ENCODE data around the gene NUCB2. TPM values are rescaled to one million over a fixed set of nuclear protein-coding genes. Genes with fewer than 3 reads are reported as not detected.

NUCB2 gene
- total RNA-seq = 111 TPM

GRCh38 chr11:17276236-17277023 lies at the start of gene NUCB2:
NUCB2 (plus strand) TSS chr11:17276739; CDS start chr11:17295324, 18,585 bp downstream.

DNA sequence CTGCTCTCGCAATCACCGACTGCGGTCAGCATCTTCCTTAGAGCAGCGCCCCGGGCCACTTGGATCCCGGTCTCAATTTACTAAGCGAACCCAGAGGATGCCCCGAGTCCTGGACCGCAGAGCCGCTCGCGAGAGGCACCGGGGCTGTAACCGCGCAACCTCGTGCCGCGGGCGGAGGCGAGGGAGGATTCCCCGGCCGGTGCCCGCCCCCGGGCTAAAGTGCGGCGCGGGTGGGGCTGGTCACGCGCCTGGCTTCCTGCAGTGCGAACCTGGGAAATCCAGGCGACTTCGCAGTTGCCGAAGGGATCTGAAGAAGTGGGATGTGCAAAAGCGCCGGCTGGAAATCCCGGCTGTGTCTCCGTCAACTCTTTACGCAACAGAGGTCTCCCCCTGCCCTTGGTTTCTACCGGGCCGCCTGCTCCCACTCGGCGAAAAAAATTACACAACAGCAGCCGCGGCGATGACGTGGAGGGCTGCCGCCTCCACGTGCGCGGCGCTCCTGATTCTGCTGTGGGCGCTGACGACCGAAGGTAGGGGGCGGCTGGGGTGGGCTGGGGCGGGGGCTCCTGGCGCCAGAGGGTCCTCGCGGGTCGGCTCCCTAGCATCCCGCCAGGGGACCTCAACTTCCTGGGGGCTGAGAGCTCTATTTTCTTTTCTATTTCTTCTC lies 75.1 kb downstream of the NUCB2 start, which contains the start of gene NCR3LG1:
TSS of gene NCR3LG1 (plus strand) at position 291 of the 667 bp plus-strand sequence. CDS start at position 461, 170 bp downstream.

Other genes starting within 250 kb of the NUCB2 start
- 1,188 TPM for gene RPS13, start 199.1 kb upstream of the NUCB2 start, total RNA-seq
- 57.9 TPM for gene PIK3C2A, start 68.8 kb upstream of the NUCB2 start, total RNA-seq
- gene NCR3LG1, start 75.1 kb downstream of the NUCB2 start, total RNA-seq = 17.1 TPM
- 14.5 TPM for gene KCNJ11, start 111.9 kb downstream of the NUCB2 start, total RNA-seq
- gene ABCC8, start 200.1 kb downstream of the NUCB2 start, total RNA-seq = 15.7 TPM